Raji (cell line): ENCODE measurements around the gene SKA2.
A peak's percentile ranks its signal among the peaks of the same experiment; 100 is the strongest.

Source experiments
- POLR2A ChIP-seq: IDR thresholded peaks from 2 replicates; pipeline ENCODE4 v1.6.1; 2011; ENCODE audit warnings: low read depth, low read length, control low read depth; ENCODE audit not compliant: insufficient read depth

Gene SKA2

GRCh38 chr17:59160157-59161025, 5.4 kb upstream of the SKA2 start:
- no peak for TF ChIP-seq POLR2A

GRCh38 chr17:59155439-59156177, 622 bp upstream of the SKA2 start, which contains the start of gene PRR11:
Gene PRR11, plus strand, starts transcription at chr17:59155746. Its CDS starts 14,007 bp downstream, at chr17:59169753.
- TF ChIP-seq POLR2A: peak; percentile 37; the same call in 1 of the 2 replicates

DNA sequence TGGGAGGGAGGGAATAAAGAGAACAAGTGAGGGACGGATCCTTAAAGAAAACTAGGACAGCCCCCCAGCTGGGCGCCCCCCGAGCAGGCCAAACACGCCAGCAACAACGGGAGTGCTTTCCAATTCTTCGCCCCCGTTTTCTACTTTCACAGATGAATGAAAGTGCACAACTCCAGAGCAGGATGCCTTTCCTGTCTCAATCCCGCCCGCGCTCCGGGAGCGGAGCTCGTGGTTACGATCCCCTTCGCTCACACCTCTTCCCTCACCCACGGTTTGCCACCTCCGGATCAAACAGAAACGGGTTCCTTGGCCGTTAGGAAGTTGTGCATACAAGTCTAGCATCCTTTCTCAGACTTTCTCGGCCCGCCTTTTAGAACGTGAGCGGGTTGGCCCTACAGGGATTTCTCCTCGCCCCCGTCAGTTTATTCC, 680 bp downstream of the SKA2 start:
- TF ChIP-seq POLR2A: no peak

DNA sequence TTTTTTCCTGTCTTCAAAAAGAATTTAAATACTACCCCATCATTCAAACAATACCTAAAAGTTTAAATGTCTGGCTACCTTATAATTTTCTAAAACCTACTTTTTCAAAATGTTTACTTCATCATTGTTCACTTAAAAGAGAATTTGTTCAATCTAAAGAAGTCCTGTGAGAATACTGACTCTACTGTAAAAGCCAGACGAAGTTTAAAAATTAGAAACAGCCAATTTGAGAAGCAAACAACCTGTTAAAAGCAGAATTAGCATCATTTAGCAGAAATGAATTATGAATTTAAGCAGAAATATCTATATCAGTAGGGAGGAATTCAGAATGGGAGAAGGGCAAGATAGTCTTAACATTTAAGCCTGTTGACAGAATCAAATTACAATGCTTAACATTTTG, 2.1 kb downstream of the SKA2 start:
- no peak for TF ChIP-seq POLR2A

GRCh38 chr17:59151591-59151990, 3.4 kb downstream of the SKA2 start:
- no peak for TF ChIP-seq POLR2A

DNA sequence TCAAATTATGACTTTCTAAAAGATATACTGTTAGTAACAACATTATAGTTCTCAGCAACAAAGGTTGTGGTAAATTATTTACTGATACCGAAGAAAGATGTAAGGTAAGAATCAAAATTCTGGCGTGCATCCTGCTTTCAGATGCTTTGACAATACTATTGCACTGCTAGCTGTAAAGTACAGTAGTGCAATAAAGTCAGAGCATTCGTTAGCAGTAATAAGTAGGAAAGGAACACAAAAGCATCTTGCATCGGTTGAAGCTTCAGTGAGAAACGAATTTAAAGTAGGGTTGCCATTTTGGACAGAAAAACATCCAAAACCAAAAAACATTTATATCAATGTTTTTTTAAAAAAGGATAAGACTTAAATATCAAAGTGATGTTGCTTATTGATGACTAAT, 4.0 kb downstream of the SKA2 start:
- TF ChIP-seq POLR2A: no peak

- TF ChIP-seq POLR2A: no peak
Measured at GRCh38 chr17:59149841-59150511, 5.0 kb downstream of the SKA2 start.

DNA sequence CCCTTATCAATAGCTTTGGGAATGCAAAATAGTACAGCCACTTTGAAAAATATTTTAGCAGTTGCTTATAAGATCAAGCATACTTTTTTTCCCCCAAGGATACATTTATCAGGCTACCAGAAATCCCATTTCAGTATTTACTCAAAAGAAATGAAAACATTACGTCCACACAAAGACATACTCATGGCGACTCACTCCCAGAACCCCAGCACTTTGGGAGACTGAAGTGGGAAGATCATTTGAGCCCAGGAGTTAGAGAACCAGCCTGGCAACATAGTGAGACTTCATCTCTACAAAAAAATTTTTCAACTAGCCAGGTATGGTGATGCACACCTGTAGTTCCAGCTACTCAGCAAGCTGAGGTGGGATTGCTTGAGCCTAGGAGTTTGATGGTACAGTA, 5.9 kb downstream of the SKA2 start:
- no peak for TF ChIP-seq POLR2A

DNA sequence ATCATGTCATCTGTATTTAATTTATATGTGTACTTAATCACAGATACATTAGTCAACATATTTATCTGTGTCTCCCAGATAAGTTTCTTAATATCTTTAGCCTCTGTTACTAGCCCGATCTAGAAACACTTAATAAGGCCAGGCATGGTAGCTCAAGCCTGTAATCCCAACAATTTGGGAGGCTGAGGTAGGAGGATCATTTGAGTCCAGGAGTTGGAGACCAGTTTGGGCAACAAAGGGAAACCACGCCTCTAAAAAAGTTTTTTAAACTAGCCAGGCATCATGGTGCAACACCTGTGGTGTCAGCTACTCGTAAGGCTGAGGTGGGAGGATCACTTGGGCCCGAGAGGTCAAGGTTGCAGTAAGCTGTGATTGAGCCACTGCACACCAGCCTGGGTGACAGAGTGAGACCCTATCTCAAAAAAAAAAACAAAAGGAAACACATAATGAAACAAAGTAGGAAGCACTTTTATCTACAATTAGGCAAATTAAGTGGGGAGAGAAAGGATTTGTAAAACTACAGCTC, 9.4 kb downstream of the SKA2 start:
- TF ChIP-seq POLR2A: no peak

GRCh38 chr17:59141860-59142259, 13.1 kb downstream of the SKA2 start:
- no peak for TF ChIP-seq POLR2A

DNA sequence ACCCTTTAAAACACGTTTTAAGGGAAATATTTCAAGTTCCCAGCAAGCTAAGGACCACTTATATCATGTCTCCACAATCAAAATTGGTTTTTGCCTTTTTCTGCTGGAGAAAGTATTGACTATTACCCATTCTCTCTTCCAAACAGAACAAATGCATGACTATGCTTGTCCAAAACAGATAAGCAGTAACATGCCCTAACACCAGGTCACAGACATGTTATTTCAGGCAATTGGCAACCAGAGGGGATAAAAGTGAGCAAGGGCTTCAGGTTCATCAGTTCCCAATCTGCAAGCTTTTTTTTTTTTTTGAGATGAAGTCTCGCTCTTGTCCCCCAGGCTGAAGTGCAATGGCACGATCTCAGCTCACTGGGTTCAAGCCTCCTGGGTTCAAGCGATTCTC, 15.0 kb downstream of the SKA2 start:
- no peak for TF ChIP-seq POLR2A

GRCh38 chr17:59131131-59131530, 23.9 kb downstream of the SKA2 start:
- no peak for TF ChIP-seq POLR2A

DNA sequence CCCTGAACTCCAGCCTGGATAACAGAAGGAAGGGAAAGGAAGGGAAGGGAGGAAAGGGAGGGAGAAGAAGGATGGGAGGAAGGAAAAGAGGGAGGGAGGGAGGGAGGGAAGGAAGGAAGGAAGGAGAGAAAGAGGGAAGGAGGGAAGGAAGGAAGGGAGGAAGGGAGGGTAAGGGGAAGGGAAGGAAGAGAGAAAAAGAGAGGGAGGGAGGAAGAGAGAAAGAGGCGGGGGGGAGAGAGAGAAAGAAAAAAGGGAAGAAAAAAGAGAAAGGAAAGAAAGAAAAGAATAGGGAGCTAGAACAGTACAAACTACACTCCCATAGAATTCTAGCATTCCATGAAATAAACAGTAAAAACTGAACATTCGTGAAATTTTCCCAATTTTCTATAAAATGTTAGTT, 25.2 kb downstream of the SKA2 start:
- TF ChIP-seq POLR2A: no peak

DNA sequence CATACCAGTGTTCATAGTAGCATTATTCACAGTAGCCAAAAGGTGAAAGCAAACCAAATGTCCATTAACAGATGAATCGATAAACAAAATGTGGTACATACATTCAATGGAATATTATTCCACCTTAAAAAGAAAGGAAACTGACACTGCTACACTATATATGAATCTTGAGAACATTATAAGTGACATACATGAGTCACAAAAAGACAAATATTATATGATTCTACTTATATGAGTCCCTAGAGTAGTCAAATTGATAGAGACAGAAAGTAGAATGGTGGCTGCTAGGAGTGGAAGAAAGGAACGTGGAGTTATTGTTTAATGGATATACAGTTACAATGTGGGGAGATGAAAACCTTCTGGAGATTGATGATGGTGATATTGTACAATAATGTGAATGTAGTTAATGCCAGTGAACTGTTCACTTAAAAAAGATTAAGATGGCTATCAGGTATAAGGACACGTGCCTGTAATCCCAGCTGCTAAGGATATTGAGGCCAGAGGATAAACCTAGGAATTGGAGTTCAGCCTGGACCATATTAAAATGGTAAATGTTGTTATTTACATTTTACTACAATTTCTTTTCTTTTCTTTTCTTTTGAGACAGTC, 28.1 kb downstream of the SKA2 start:
- TF ChIP-seq POLR2A: no peak

DNA sequence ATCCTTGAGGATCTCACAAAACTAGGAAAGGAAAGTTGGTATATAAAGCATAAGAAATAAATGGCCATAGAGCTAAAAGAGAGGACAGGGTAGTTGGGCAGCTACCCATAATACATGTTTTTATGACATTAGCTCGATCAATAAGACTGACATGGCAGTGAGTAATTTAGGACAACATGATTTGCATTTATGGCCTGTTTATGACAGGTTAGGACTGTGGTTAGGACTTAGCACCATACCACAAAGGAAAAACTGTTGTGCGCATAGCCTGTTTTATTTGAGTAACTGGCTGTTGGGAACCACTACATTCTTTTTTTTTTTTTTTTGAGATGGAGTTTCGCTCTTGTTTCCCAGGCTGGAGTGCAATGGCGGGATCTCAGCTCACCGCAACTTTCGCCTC, 30.3 kb downstream of the SKA2 start:
- TF ChIP-seq POLR2A: no peak

DNA sequence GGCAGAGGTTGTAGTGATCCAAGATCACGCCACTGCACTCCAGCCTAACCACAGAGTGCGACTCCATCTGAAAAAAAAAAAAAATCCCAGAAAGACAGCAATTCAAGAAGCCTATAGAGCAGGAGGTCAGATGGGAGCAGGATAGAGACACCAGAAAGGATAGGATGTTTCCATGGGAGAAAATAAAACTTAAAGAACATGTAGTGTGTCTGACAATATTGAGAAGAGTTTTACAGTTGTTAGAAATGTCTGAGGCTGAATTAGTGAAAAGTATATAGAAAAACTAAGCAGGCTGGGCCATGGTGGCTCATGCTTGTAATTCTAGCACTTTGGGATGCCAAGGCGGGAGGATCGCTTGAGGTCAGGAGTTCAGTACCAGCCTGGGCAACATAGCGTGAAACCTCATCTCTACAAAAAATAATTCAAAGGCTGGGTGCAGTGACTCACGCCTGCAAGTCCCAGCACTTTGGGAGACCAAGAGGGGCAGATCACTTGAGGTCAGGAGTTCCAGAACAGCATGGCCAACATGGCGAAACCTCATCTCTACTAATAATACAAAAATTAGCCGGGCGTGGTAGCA, 33.0 kb downstream of the SKA2 start:
- no peak for TF ChIP-seq POLR2A
